ES-I3 (cell line): ENCODE data around the gene FKBP4.

ENCODE experiments used
- H3K36me3 ChIP-seq: 2 replicates; pipeline ENCODE4 v1.6.1; 2013; ENCODE audit warnings: mild to moderate bottlenecking, low read length, control low read depth, moderate library complexity; ENCODE audit not compliant: insufficient read depth
- H3K4me1 ChIP-seq: 2 replicates; pipeline ENCODE4 v1.6.1; 2013; ENCODE audit warnings: mild to moderate bottlenecking, control low read depth, low read length; ENCODE audit not compliant: insufficient read depth
- H3K9ac ChIP-seq: 2 replicates; pipeline ENCODE4 v1.6.1; 2013; ENCODE audit warnings: low read depth, mild to moderate bottlenecking, low read length, moderate library complexity
- H3K9me3 ChIP-seq: 2 replicates; pipeline ENCODE4 v1.6.1; 2013; ENCODE audit warnings: mild to moderate bottlenecking, low read length, moderate library complexity; ENCODE audit not compliant: control insufficient read depth, insufficient read depth

Gene FKBP4

GRCh38 chr12:2835691-2836403 is 41.1 kb downstream of the FKBP4 start:
- Histone ChIP-seq H3K9ac (no peak overlapping the region), H3K9me3 (no peaks in the 10 kb centered on the region), H3K4me1 (peaks cover 15% of the 10 kb centered on the region; the same call in 1 of the 2 replicates), H3K36me3 (peaks cover 2% of the 10 kb centered on the region; the same call in 1 of the 2 replicates)

- peaks cover 2% of the 10 kb centered on the region; the same call in 1 of the 2 replicates for H3K36me3 ChIP-seq
Measured at GRCh38 chr12:2836574-2836973, 41.8 kb downstream of the FKBP4 start.

GRCh38 chr12:2841056-2841650 is 46.4 kb downstream of the FKBP4 start:
- no peak overlapping the region for H3K9ac ChIP-seq
- no peaks in the 10 kb centered on the region for H3K9me3 ChIP-seq
- peaks cover 6% of the 10 kb centered on the region; the same call in 1 of the 2 replicates for H3K4me1 ChIP-seq
- peaks cover 2% of the 10 kb centered on the region; the same call in 1 of the 2 replicates for H3K36me3 ChIP-seq

More at GRCh38 chr12:2836574-2836973, 41.8 kb downstream of the FKBP4 start:
- Histone ChIP-seq H3K4me1 (peaks cover 15% of the 10 kb centered on the region; the same call in 1 of the 2 replicates), H3K9me3 (no peaks in the 10 kb centered on the region), H3K9ac (no peak overlapping the region)

- peaks cover 2% of the 10 kb centered on the region; the same call in 1 of the 2 replicates for H3K36me3 ChIP-seq
- peaks cover 6% of the 10 kb centered on the region; the same call in 1 of the 2 replicates for H3K4me1 ChIP-seq
- H3K9ac ChIP-seq: no peak overlapping the region
- no peaks in the 10 kb centered on the region for H3K9me3 ChIP-seq
Measured at GRCh38 chr12:2842948-2843347, 48.2 kb downstream of the FKBP4 start.

- Histone ChIP-seq H3K36me3 (peaks cover under 1% of the 10 kb centered on the region; the same call in 1 of the 2 replicates), H3K9ac (no peak overlapping the region), H3K4me1 (peaks cover 10% of the 10 kb centered on the region; the same call in 1 of the 2 replicates), H3K9me3 (no peaks in the 10 kb centered on the region)
Measured at GRCh38 chr12:2844786-2845185, 50.0 kb downstream of the FKBP4 start.

- Histone ChIP-seq H3K9me3 (no peaks in the 10 kb centered on the region), H3K9ac (no peak overlapping the region), H3K36me3 (no peaks in the 10 kb centered on the region), H3K4me1 (peaks cover 13% of the 10 kb centered on the region; the same call in 1 of the 2 replicates)
Measured at GRCh38 chr12:2845280-2845679, 50.5 kb downstream of the FKBP4 start.

GRCh38 chr12:2851931-2852330 is 57.2 kb downstream of the FKBP4 start:
- Histone ChIP-seq H3K4me1 (peaks cover 7% of the 10 kb centered on the region; the same call in 1 of the 2 replicates), H3K36me3 (no peaks in the 10 kb centered on the region), H3K9ac (no peak overlapping the region), H3K9me3 (no peaks in the 10 kb centered on the region)

- peaks cover 7% of the 10 kb centered on the region; the same call in 1 of the 2 replicates for H3K4me1 ChIP-seq
- H3K9ac ChIP-seq: no peak overlapping the region
- no peaks in the 10 kb centered on the region for H3K9me3 ChIP-seq
- H3K36me3 ChIP-seq: no peaks in the 10 kb centered on the region; the same call in 1 of the 2 replicates
Measured at GRCh38 chr12:2853626-2854025, 58.9 kb downstream of the FKBP4 start.
